HG03135 (cell line): ENCODE results near the gene UBTD2.
A peak's percentile ranks its signal among the peaks of the same experiment; 100 is the strongest.
"Not testable (repeated sequence)": the region's sequence is repeated elsewhere in the genome, so short reads cannot be mapped to it uniquely, and the experiment has no call there.

Source experiments
- ATAC-seq: cut with Tn5 transposase; IDR thresholded peaks from one replicate; pipeline ENCODE4 v1.9.1; 2021; ENCODE audit warnings: mild to moderate bottlenecking, moderate library complexity; ENCODE audit not compliant: unreplicated experiment

The UBTD2 gene

DNA sequence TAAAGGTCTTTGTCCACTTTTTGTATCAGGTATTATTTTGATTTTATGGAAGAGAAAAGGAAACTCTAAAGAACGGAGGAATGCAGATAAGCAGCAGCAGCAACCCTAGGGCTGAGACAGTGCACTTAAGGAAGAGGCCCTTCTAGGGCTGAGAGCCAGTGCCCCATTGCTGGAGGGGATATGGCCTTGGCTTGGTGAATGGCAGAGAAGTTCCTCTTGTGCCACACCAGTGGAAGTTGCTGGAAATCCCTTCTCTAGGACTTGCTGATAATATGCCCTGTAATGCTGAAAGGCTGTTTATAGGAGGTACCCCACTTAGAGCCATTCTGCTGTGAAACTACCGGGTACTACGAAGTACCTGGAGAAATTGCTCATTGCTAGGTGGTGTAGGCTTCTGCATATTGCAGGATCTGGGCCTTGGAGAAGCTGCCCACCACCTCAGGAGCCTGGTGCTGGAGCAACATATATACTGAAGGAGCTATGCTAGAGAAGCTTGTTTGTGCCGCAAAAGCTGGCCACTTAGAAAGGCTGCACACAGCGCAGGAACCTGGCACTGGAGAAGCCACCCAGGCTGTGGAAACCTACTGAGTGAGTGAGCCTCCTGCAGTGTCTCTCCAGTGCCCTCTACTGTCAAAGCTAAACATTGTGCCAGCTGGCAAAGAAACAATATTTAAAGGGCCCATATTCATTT is 9.6 kb upstream of the UBTD2 start:
- peak; percentile 88 for ATAC-seq

DNA sequence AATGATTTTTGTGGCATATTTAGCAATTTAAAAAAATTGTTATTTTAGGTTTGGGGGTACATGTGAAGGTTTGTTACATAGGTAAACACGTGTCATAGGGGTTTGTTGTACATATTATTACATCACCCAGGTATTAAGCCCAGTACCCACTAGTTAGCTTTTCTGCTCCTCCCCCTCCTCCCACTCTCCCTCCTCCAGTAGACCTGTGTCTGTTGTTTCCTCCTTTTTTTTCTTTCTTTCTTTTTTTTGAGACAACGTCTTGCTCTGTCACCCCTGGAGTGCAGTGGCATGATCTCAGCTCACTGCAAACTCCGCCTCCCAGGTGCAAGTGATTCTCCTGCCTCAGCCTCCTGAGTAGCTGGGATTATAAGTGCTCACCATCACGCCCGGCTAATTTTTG is 8.3 kb upstream of the UBTD2 start:
- not testable (repeated sequence) for ATAC-seq

DNA sequence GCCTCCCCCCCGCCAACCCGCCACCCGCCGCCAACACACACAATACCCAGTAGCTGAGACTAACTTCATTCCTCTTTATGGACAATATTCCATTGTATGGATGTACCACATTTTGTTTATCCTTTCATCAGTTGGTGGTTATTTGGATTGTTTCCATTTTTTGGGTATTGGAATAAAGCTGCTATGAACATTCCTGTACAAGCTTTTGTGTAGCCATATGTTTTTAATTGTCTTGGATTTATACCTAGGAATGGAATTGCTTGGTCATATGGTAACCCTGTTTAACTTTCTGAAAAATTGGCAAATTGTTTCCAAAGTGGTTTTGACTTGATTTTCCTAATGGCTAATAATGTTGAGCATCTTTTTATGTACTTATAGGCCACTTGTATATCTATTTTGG is 4.9 kb upstream of the UBTD2 start:
- no peak for ATAC-seq

DNA sequence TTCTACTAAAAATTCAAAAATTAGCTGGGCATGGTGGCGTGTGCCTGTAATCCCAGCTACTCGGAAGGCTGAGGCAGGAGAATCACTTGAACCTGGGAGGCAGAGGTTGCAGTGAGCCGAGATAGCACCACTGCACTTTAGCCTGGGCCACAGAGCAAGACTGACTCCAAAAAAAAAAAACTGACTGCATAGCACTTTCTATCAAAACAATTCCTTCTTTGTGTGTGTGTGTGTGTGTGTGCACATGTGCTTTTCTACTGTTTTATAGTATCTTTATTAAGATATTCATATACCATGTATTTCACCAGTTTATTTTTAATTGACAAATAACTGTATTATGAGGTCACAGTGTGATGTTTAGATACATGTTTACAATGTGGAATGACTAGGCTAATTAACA is 3.6 kb upstream of the UBTD2 start:
- not testable (repeated sequence) for ATAC-seq

DNA sequence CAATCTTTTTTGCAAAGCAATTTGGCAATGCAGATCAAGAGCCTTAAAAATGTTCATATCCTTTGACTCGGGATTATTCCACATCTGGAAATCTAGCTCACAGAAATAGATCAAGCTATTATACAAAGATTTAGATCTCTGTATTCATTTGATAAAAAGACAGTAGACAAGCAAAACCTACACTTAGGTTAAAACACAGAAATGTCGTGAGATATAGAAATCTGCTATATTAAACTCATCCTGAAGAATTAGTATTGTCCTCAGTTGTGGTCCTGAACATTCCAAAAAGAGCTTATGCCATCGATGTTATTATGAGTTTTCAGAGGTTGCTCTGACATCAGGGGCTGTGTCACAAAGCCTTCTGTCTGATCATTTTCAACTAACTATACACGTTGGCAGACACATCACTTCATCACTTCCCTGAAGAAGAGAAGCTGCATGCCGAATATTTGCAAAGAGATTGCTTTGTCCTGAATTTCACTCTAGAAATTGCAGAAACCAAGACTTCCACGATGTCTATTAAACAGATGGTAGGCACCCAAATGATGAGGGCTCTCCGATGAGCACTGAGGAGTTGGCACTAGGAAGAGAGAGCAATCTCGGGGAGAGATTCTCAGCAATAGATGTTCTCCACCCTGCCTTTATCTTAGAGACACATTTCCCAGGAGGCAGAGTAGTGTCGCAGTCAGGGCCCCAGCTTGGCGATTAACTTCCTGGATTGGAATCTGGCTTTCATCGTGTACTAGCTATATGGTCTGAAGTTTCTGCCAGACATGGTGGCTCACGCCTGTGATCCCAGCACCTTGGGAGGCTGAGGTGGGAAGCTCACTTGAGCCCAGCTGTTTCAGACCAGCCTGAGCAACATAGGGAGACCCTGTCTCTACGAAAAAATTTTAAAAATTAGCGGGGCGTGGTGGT is 1.9 kb upstream of the UBTD2 start:
- ATAC-seq, result no peak

DNA sequence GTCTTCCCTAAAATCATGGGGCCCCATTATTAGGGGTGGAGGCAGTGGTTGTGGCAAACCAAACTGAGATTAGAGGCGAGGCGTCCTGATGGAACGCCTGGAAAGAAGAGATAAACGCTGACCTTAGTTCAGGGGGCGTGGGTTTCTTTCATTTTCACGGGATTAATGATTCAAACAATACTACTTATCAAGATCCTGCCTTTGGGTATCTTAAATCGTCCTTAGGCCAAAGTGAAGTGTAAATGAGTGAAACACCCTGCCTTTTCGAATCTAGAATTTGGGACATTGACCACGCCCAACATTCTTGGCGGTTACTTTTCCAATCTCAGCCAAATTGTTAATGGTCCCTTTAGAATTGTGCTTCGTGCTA is 1.0 kb upstream of the UBTD2 start:
- no peak for ATAC-seq

DNA sequence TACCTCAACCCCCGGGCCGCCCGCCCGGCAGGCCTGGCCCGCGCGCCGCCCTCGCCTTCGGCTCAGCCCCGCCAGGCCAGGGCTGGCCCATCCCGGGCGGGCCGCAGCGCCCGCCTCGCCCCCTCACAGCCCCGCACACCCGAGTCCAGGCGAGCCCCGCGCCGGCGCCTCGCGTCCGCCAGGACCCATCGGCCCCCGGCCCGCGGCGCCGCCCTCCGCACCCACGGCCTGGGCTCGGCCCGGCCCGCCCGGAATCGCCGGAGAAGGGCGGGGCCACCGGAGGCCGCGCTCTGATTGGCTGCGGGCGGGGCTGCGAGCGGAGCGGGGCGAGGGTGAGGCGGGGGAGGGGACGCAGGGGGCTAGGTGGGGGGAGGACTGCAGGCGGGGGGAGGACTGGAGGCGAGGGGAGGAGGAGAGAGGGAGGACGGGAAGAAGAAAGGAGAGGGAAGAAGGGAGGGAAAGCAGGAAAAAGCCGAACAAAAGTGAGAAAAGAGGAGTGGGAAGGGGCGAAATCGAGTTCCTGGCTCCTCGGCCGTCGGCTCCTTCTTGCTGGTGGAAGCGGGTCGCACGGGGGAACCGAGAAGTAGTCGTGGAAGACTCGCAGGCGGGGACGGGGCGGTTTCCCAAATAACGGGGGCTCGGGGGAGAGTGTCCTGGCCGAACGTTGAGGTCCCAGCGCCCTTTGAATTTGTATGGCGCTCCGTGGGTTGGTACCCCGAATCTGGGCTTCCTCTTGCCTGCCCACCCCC is 472 bp upstream of the UBTD2 start:
- peak; percentile 81 for ATAC-seq

DNA sequence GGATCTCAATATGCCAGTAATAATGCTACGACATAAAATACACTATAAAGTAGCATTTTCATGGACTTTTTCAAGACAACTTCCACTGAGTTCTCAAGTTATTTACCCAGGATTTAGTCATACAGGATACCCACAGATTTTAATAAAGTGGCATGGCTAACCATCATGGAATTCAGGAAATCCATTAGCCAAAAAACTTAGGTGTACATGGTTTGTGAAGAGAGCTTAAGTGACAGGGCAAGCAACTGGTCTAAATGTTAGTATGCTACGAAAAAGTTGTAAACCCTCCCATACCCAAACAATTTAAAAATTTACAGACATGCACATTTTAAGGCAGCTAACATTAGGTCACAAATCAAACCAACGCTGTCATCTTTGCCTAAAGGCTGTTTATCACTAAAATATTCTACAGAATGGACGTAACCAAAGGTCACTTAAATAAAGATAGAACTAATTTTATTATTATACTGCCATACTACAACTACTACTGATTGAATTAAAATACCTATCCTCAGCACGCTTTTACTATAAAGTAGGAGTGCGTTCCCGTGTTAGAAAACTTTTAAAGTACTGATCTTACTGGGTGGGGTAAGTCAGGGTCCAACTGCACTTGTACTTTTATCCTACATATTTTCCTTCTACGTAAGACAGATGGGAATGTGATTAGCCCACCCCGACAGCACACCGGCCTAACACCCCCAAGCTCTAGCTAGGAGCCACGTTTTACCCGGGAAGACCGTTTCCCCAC is 1.1 kb downstream of the UBTD2 start:
- ATAC-seq, result no peak

DNA sequence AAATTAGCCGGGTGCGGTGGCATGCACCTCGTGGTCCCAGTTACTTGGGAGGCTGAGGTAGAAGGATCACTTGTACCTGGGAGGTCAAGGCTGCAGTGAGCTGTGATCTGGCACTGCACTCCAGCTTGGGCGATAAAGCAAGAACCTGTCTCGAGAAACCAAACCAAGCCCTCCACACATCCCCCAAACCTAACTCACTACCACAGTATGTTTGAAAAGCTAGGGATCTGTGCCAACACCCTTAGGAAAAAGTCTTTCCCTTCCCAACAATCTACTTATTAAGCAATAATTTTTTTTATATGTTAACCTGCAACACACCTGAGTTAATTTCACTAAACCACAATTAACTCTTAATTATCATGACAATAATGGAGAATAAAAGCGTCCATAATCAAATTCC is 2.2 kb downstream of the UBTD2 start:
- no peak for ATAC-seq

DNA sequence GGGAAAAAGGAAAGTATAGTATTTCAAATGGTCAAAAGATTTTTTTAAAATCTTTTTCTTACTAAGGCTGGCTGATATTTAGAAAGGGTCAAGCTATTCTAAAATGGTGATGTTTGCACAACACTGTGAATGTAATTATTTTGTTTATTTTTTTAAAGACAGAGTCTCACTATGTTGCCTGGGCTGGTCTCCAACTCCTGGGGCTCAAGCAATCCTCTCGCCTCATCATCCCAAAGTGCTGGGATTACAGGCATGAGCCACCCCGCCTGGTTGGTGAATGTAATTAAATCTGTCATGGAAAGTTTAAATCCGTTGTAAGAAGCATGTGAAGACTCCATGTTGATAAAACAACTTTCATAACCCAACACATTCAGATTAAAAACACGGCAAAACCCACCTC is 2.6 kb downstream of the UBTD2 start:
- ATAC-seq, result no peak

DNA sequence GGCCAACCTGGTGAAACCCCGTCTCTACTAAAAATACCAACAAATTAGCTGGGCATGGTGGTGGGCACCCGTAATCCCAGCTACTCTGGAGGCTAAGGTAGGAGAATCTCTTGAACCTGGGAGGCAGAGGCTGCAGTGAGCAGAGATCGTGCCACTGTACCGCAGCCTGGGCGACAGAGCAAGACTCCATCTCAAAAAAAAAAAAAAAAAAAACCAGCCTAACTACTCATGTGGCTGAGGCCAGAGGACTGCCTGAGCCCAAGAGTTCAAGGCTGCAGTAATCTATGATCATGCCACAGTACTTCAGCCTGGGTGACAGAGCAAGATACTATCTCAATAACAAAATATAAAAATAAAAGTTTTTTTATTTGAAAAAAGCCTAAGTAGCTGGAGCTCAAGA is 3.2 kb downstream of the UBTD2 start:
- ATAC-seq, result no peak

DNA sequence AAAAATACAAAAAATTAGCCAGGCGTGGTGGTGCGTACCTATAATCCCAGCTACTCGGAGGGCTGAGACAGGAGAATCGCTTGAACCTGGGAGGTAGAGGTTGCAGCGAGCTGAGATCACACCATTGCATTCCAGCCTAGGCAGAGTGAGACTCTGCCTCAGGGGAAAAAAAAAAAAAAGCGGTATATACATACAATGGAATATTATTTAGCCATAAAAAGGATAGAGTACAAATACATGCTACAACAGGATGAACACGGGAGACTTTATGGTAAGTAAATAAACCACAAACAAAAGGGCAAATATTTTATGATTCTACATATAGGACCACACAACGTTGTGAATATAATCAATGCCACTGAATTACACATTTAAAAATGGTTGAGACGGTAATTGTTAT is 5.2 kb downstream of the UBTD2 start:
- no peak for ATAC-seq

DNA sequence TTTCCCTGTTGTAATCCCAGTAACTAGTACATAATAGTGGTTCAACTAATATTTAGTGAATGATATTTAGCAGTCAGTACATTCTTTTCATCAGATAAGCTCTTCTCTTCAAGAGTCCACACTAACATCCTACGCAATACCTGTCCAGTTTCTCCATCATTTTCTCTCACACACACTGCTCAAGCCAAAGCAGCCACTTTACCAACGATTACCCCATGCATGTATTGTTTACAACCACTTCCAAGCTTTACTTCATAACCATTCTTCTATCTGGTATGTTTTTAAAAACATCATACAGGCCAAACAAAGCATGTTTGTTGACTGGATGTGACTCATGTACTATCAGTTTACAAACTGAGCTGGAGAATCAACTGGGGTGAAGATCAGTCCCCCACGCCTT is 7.3 kb downstream of the UBTD2 start:
- ATAC-seq, result no peak

DNA sequence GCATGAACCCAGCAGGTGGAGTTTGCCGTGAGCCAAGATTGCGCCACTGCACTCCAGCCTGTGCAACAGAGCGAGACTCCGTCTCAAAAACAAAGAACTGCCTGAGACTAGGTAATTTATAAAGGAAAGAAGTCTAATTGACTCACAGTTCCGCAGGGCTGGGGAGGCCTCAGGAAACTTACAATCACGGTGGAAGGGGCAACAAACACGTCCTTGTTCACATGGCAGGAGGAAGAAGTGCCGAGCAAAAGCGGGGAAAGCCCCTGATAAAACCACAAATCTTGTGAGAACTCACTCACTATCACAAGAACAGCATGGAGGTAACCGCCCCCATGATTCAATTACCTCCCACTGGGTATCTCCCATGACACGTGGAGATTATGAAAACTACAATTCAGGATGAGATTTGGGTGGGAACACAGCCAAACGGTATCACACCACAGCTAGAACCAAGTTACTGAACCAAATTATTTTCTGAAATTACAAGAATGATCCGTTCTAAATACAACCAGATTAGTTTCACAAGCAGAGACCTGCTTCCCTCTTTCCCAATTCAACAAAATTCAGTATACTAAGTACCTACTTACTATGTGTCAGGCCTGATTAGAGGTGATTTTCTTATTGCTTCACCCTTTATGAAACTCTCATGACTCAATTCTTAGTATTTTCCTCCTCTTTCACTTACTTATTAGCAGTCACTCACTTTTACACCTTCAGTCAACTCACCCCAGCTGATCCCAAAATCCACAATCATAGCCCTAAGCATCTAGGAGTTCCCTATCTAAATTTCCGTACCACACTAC is 8.4 kb downstream of the UBTD2 start:
- no peak for ATAC-seq

DNA sequence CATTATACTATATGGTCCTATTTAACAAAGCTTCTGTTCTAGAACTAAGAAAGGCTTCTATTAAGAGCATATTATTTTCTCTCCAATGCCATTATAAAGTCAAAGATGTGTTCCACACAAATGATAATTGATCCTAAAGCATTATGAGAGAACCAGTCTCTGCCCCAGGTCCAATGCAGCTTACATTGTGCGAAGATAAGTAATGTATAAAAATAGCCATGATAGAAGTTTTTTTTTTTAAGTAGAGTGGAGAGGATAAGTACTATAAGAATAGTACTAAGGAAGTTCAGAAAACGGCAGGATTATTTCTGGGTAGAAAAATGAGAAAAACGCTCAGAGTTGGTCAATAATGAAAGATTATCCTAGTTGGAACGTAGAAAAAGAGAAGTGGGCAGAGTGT is 15.6 kb downstream of the UBTD2 start:
- ATAC-seq, result no peak

DNA sequence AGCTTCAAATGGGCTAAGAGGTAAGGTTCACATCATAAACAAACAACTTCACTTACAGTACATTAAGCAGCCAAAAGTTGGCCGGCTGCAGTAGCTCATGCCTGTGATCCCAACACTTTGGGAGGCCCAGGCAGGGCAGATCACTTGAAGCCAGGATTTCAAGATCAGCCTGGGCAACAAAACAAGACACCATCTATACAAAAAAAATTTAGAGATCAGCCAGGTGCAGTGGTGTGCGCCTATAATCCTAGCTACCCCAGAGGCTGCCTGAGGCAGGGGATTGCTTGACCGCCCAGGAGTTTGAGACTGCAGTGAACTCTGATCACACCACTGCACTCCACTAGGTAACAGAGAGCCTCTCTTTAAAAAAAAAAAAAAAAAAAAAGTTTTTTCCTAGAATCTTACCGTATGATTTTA is 16.9 kb downstream of the UBTD2 start:
- ATAC-seq, result no peak

DNA sequence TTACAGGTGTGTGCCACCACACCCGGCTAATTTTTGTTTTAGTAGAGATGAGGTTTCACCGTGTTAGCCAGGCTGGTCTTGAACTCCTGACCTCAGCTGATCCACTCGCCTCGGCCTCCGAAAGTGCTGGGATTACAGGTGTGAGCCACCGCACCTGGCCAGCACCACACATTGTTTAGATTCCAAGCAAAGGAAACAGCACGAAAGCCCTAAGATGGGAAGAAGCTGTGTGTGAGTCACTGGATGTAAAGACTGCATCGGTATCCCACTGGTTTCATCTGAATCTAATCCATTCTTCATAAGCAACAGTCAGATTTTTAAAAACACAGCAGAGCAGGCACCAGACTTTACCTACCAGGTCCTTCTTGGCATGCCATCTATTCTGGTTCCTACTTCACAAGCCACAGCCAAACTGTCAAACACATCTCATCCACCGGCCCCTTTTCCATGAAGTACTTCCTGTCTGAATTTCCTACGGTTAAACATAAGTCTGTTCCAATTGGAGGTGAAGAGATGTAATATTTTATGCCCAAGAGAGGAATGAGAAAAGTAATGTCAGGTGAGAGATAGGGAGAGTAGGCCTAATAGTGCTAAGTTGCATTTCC is 17.4 kb downstream of the UBTD2 start:
- ATAC-seq, result no peak

DNA sequence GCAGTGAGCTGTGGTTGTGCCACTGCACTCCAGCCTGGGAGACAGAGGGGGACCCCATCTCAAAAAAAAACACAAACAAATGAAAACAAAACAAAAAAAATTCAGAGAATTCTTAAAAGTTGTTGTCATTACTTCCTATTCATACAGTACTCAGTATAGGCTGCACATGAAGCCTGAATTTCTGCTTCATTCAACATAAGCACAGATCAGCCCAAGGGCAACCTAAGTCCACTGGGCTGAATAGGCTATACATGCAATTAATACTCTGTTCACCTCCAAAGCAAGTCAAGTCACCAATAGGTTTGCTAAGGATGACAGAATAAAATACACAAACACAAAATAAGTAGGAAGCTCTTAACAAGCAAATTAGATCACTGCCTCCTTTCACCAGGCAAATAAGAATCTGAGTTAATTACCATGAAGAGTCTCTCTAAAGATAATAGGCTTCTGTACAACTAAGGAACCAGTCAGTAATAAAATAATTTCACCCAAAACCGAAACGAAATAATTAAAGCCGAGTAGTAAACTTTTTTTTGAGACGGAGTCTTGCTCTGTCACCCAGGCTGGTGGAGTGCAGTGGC is 18.7 kb downstream of the UBTD2 start:
- no peak for ATAC-seq

DNA sequence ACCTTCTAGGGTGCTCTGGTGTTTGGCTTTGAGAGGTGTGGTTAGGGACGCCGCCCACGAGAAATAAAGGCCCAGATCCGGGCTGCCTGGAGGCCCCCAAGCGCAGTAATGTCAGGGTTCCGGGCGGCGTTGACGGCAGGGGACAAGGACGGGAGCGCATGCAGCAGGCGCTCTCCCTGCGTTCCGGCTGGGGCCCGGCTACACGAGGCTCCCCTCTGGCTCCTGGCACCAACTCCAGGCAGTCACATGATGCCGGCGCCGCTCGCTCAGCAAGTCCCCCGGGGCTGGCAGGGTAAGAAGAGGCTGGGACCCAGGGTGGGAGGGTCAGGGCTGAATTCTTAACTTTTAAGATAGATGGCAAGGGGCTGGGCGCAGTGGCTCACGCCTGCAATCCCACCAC is 28.1 kb downstream of the UBTD2 start:
- no peak for ATAC-seq
